Activated CD8-positive, alpha-beta T cell treated with anti-CD3 and anti-CD28 coated beads, Interleukin-2, amount 10 ng/mL, durations not matched to agents 7 days and 5 days (primary cell): Measurements from ENCODE around the gene KRT80. TPM values are rescaled to one million over a fixed set of nuclear protein-coding genes. Genes with fewer than 3 reads are reported as not detected.
"Not testable (repeated sequence)": the region's sequence is repeated elsewhere in the genome, so short reads cannot be mapped to it uniquely, and the experiment has no call there.

Source experiments
- ATAC-seq: fragments of 150-1000 bp; cut with Tn5 transposase; one replicate; pipeline ENCODE4 v1.10.0; 2021; ENCODE audit warnings: moderate library complexity
- CTCF ChIA-PET: fragments of 350-600 bp; sonication (Branson Sonifier 250); formaldehyde crosslinking; loops from one replicate; lab custom pipeline; 2021; ENCODE audit warnings: antibody characterized with exemption; lab: Charles Lee
- POLR2A ChIA-PET: fragments of 350-600 bp; sonication (Branson Sonifier 250); formaldehyde crosslinking; loops from one replicate; lab custom pipeline; 2021; ENCODE audit warnings: antibody characterized with exemption; lab: Charles Lee
- DNase-seq: peaks from one replicate; pipeline ENCODE4 v3.0.0-alpha.2; 2020
- H3K27ac Mint-ChIP-seq: one replicate; pipeline ENCODE4 v1.8.0; 2021; ENCODE audit warnings: mild to moderate bottlenecking, mixed read lengths
- H3K27me3 Mint-ChIP-seq: one replicate; pipeline ENCODE4 v1.8.0; 2021; ENCODE audit warnings: low read depth, mixed read lengths
- H3K36me3 Mint-ChIP-seq: one replicate; pipeline ENCODE4 v1.8.0; 2021; ENCODE audit warnings: low read depth, mixed read lengths
- H3K4me1 Mint-ChIP-seq: one replicate; pipeline ENCODE4 v1.8.0; 2021; ENCODE audit warnings: low read depth, mixed read lengths
- H3K4me3 Mint-ChIP-seq: one replicate; pipeline ENCODE4 v1.8.0; 2021; ENCODE audit warnings: mild to moderate bottlenecking, mixed read lengths
- H3K9me3 Mint-ChIP-seq: one replicate; pipeline ENCODE4 v1.8.0; 2022; ENCODE audit warnings: mixed read lengths; ENCODE audit not compliant: insufficient read depth
- total RNA-seq, 2 experiments: library from RNA; stranded (reverse); gene quantifications; one replicate each; pipeline ENCODE4 v1.2.3, GENCODE V29; 2021

Gene KRT80
- not detected for total RNA-seq

- peaks cover 12% of the 10 kb centered on the region for H3K27me3 Mint-ChIP-seq
- ChIA-PET POLR2A (no interaction called here), CTCF (interaction anchor here (1.4 kb wide), 1 partner anchor 88 kb away, joined by 5 read pairs; no protein-coding TSS in a partner anchor)
- no peak for ATAC-seq
- DNase-seq, result no peak
- H3K36me3 Mint-ChIP-seq, result no peaks in the 10 kb centered on the region
- H3K9me3 Mint-ChIP-seq, result no peaks in the 10 kb centered on the region
- no peak within 1 kb of the TSS for H3K27ac Mint-ChIP-seq
- H3K4me1 Mint-ChIP-seq, result peaks cover 8% of the 10 kb centered on the region
- H3K4me3 Mint-ChIP-seq, result no peak within 1 kb of the TSS
Measured at GRCh38 chr12:52191841-52192791, at the start of gene KRT80. Gene KRT80, minus strand, starts transcription at chr12:52192014. Its CDS starts 112 bp downstream, at chr12:52191902.

- no peak for DNase-seq
- POLR2A ChIA-PET, result no interaction called here
- H3K9me3 Mint-ChIP-seq, result no peaks in the 10 kb centered on the region
- peaks cover 42% of the 10 kb centered on the region for H3K4me1 Mint-ChIP-seq
- H3K27me3 Mint-ChIP-seq, result peaks cover 5% of the 10 kb centered on the region
- H3K36me3 Mint-ChIP-seq, result no peaks in the 10 kb centered on the region
- no peak overlapping the region for H3K27ac Mint-ChIP-seq
- CTCF ChIA-PET, result no interaction called here
- no peak for ATAC-seq
- H3K4me3 Mint-ChIP-seq, result no peak overlapping the region
Measured at GRCh38 chr12:52241205-52241842, 49.5 kb upstream of the KRT80 start.

GRCh38 chr12:52240247-52240646 is 48.4 kb upstream of the KRT80 start:
- not testable (repeated sequence) for DNase-seq

GRCh38 chr12:52239767-52240166 is 48.0 kb upstream of the KRT80 start:
- no peaks in the 10 kb centered on the region for H3K36me3 Mint-ChIP-seq
- no peak for DNase-seq
- ChIA-PET CTCF (interaction anchor here (4.3 kb wide), 1 partner anchor 39 kb away, joined by 23 read pairs; no protein-coding TSS in a partner anchor), POLR2A (no interaction called here)
- peaks cover 27% of the 10 kb centered on the region for H3K4me1 Mint-ChIP-seq
- no peak overlapping the region for H3K27ac Mint-ChIP-seq
- H3K27me3 Mint-ChIP-seq, result peaks cover 9% of the 10 kb centered on the region
- no peak overlapping the region for H3K4me3 Mint-ChIP-seq
- H3K9me3 Mint-ChIP-seq, result no peaks in the 10 kb centered on the region
- no peak for ATAC-seq

More at GRCh38 chr12:52240247-52240646, 48.4 kb upstream of the KRT80 start:
- H3K9me3 Mint-ChIP-seq, CTCF ChIA-PET, H3K4me3 Mint-ChIP-seq, H3K36me3 Mint-ChIP-seq, H3K27me3 Mint-ChIP-seq, ATAC-seq, POLR2A ChIA-PET, H3K27ac Mint-ChIP-seq: not testable (repeated sequence)
- peaks cover 32% of the 10 kb centered on the region for H3K4me1 Mint-ChIP-seq

- Mint-ChIP-seq H3K27ac (no peak overlapping the region), H3K36me3 (no peaks in the 10 kb centered on the region), H3K27me3 (peaks cover 15% of the 10 kb centered on the region), H3K4me3 (no peak overlapping the region), H3K9me3 (no peaks in the 10 kb centered on the region), H3K4me1 (peaks cover 20% of the 10 kb centered on the region)
- ChIA-PET CTCF (interaction anchor here (1.3 to 4.8 kb wide), 3 partner anchors 17 to 55 kb away, joined by 3 to 30 read pairs (median 23); no protein-coding TSS in a partner anchor), POLR2A (interaction anchor here (1.0 kb wide), 1 partner anchor 10 kb away, joined by 3 read pairs; no protein-coding TSS in a partner anchor)
- DNase-seq, result no peak
- no peak for ATAC-seq
Measured at GRCh38 chr12:52238916-52239646, 47.3 kb upstream of the KRT80 start.

- Mint-ChIP-seq H3K4me3 (no peak overlapping the region), H3K9me3 (no peaks in the 10 kb centered on the region), H3K27me3 (peaks cover 21% of the 10 kb centered on the region), H3K4me1 (peaks cover 12% of the 10 kb centered on the region), H3K27ac (no peak overlapping the region), H3K36me3 (no peaks in the 10 kb centered on the region)
- ChIA-PET CTCF (interaction anchor here (0.8 to 4.8 kb wide), 6 partner anchors 14 to 56 kb away, joined by 3 to 30 read pairs (median 7); no protein-coding TSS in a partner anchor), POLR2A (interaction anchor here (0.7 to 1.0 kb wide), 2 partner anchors 9 to 126 kb away, joined by 3 read pairs; no protein-coding TSS in a partner anchor)
- DNase-seq (no peak), ATAC-seq (no peak)
Measured at GRCh38 chr12:52238207-52238840, 46.5 kb upstream of the KRT80 start.

GRCh38 chr12:52236386-52237050 is 44.7 kb upstream of the KRT80 start:
- Mint-ChIP-seq H3K36me3 (no peaks in the 10 kb centered on the region), H3K4me1 (no peaks in the 10 kb centered on the region), H3K9me3 (no peaks in the 10 kb centered on the region), H3K27ac (no peak overlapping the region), H3K4me3 (no peak overlapping the region), H3K27me3 (peaks cover 37% of the 10 kb centered on the region)
- no peak for ATAC-seq
- DNase-seq, result no peak
- CTCF ChIA-PET, result interaction anchor here (2.6 to 4.8 kb wide), 3 partner anchors 12 to 43 kb away, joined by 10 to 30 read pairs (median 23); no protein-coding TSS in a partner anchor
- POLR2A ChIA-PET, result no interaction called here

- no peak for ATAC-seq
- no peak overlapping the region for H3K27ac Mint-ChIP-seq
- H3K4me3 Mint-ChIP-seq, result no peak overlapping the region
- no peaks in the 10 kb centered on the region for H3K36me3 Mint-ChIP-seq
- peaks cover 41% of the 10 kb centered on the region for H3K27me3 Mint-ChIP-seq
- H3K9me3 Mint-ChIP-seq, result no peaks in the 10 kb centered on the region
- DNase-seq, result no peak
- ChIA-PET POLR2A (no interaction called here), CTCF (interaction anchor here (2.6 to 4.8 kb wide), 3 partner anchors 11 to 43 kb away, joined by 10 to 30 read pairs (median 23); no protein-coding TSS in a partner anchor)
- no peaks in the 10 kb centered on the region for H3K4me1 Mint-ChIP-seq
Measured at GRCh38 chr12:52235822-52236361, 44.1 kb upstream of the KRT80 start.

GRCh38 chr12:52235001-52235764 is 43.4 kb upstream of the KRT80 start:
- Mint-ChIP-seq H3K36me3 (no peaks in the 10 kb centered on the region), H3K27me3 (peaks cover 46% of the 10 kb centered on the region), H3K9me3 (no peaks in the 10 kb centered on the region), H3K4me3 (no peak overlapping the region), H3K27ac (no peak overlapping the region), H3K4me1 (no peaks in the 10 kb centered on the region)
- ChIA-PET POLR2A (no interaction called here), CTCF (interaction anchor here (4.3 to 4.8 kb wide), 2 partner anchors 13 to 44 kb away, joined by 23 to 30 read pairs; no protein-coding TSS in a partner anchor)
- ATAC-seq, result no peak
- DNase-seq, result no peak
